ENCODE data around the gene ATP8B4.
A peak's percentile ranks its signal among the peaks of the same experiment; 100 is the strongest.
"Not testable (repeated sequence)": the region's sequence is repeated elsewhere in the genome, so short reads cannot be mapped to it uniquely, and the experiment has no call there.

ATP8B4 gene

GRCh38 chr15:50162969-50163718 is 44.1 kb upstream of the ATP8B4 start:
- no peak for TF ChIP-seq CTCF (IDR thresholded peaks at IDR 0.05; ENCODE audit: low read depth, low read length)
- no peak for DNase-seq (ENCODE audit: extremely low read depth, low read depth)

- DNase-seq (ENCODE audit: extremely low read depth, low read depth) = not testable (repeated sequence)
Observed at GRCh38 chr15:50158236-50158635, 39.2 kb upstream of the ATP8B4 start.

GRCh38 chr15:50151476-50151875 is 32.4 kb upstream of the ATP8B4 start:
- no peak for TF ChIP-seq CTCF (IDR thresholded peaks at IDR 0.05; ENCODE audit: low read depth, low read length)

DNA sequence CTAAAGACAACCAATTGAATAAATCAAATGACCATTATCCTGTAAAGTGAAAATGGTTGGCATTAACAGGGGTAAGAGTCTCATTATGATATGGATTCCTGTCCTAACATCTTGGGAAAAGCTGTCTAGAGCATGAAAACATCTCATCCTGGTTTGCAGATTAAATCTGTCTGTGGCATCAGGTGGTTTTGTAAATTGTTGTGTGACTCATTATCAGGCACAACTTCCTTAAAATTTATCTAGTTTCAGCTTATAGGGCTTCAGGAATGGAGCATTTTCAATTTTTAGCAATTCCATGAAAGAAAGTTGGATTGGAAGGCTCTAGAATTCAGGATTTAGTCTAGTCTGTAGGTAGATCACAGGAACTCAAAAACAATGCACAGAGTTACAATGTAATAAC is 31.8 kb upstream of the ATP8B4 start:
- TF ChIP-seq CTCF (IDR thresholded peaks at IDR 0.05; ENCODE audit: low read depth, low read length) = no peak
- DNase-seq (ENCODE audit: extremely low read depth, low read depth) = no peak

More at GRCh38 chr15:50151476-50151875, 32.4 kb upstream of the ATP8B4 start:
- no peak for DNase-seq (ENCODE audit: extremely low read depth, low read depth)

DNA sequence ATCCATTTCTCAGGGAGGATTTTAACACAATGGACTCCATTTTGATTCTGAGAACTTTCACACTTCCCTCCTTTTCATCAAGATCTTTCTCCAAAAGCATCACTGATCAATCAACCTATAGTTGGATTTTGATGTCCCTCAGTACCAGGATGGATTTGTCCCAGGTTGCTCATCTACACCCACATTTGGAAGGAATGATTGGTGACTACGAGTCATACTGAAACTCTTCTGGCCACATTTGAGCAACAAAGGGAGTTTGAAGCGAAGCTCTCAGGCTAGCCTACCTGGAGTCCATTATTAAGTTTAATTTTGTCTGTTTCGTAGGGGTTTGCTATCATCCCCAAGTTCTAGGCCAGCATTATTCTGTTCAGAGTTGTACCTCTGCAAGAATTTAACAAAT is 31.3 kb upstream of the ATP8B4 start:
- no peak for DNase-seq (ENCODE audit: extremely low read depth, low read depth)
- TF ChIP-seq CTCF (IDR thresholded peaks at IDR 0.05; ENCODE audit: low read depth, low read length) = no peak

DNA sequence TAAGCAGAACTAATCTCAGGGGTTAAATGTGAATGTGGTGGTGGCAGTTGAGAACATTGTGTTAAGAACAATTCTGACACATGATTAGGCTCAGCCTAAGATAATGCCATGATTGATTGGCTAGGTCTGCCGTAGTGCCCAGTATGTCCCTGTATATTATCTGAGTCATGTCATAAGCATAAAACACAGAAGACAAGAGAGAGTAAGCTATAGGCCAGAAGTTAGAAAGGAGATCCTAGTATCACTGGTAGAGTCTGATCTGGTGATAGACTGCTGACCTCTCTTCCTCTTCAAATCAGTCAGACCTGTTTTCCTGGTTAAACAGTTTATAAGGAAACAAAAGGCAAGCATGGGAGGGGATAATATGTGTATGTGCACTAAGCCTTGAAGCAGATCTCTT is 30.1 kb upstream of the ATP8B4 start:
- no peak for TF ChIP-seq CTCF (IDR thresholded peaks at IDR 0.05; ENCODE audit: low read depth, low read length)
- no peak for DNase-seq (ENCODE audit: extremely low read depth, low read depth)

DNA sequence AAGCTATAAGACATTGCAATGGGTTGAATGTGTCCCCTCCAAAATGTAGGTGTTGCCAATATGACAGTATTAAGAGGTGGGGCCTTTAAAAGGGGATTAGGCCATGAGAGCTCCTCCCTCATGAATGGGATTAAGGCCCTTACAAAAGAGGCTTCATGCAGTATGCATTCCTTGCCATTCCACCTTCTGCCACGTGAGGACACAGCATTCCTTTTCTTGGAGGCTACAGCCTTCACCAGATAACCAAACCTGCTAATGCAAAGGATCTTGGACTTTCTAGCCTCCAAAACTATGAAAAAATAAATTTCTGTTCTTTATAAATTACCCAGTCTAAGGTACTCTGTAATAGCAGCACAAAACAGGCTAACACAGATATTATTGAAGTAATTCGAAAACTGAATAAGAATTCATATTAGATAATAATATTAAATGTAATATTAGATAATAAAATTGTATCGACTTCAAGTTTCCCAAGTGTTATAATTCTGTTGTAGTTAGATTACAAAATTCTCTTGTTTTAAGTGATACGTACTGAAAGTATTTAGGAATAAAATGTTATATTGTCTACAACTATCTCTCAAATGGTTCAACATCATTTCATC is 29.4 kb upstream of the ATP8B4 start:
- peak; percentile 22 for DNase-seq (ENCODE audit: extremely low read depth, low read depth)
- peak; percentile 66 for TF ChIP-seq CTCF (IDR thresholded peaks at IDR 0.05; ENCODE audit: low read depth, low read length)

DNA sequence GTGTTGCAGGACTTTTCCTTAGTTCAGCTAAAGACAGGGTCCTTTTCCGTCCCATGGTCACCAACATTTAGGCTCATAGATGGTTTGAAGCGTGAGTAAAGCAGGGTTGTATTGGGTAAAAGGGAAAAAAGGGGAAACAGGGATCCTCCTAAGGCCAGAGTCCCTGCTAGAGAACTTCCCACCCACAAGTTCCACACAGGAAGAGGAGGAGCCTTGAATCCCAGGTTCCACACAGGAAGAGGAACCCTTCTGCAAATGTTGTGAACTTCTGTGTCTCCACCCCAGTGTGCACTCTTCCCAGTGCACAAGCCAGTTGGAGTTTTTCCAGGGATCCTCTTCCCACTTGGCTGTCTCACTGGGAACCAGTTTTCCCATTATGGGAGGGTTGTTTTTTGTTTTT is 27.6 kb upstream of the ATP8B4 start:
- no peak for DNase-seq (ENCODE audit: extremely low read depth, low read depth)
- no peak for TF ChIP-seq CTCF (IDR thresholded peaks at IDR 0.05; ENCODE audit: low read depth, low read length)
